ENCODE data around the gene CLDN9.

CLDN9 gene

GRCh38 chr16:3015865-3016521 lies 3.3 kb downstream of the CLDN9 start:
- TF ChIP-seq, protein P1, sequence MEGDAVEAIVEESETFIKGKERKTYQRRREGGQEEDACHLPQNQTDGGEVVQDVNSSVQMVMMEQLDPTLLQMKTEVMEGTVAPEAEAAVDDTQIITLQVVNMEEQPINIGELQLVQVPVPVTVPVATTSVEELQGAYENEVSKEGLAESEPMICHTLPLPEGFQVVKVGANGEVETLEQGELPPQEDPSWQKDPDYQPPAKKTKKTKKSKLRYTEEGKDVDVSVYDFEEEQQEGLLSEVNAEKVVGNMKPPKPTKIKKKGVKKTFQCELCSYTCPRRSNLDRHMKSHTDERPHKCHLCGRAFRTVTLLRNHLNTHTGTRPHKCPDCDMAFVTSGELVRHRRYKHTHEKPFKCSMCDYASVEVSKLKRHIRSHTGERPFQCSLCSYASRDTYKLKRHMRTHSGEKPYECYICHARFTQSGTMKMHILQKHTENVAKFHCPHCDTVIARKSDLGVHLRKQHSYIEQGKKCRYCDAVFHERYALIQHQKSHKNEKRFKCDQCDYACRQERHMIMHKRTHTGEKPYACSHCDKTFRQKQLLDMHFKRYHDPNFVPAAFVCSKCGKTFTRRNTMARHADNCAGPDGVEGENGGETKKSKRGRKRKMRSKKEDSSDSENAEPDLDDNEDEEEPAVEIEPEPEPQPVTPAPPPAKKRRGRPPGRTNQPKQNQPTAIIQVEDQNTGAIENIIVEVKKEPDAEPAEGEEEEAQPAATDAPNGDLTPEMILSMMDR (IDR thresholded peaks at IDR 0.05; ENCODE audit: extremely low read depth, missing control alignments): no peak
- no peak for DNase-seq (ENCODE audit: low spot score)

DNA sequence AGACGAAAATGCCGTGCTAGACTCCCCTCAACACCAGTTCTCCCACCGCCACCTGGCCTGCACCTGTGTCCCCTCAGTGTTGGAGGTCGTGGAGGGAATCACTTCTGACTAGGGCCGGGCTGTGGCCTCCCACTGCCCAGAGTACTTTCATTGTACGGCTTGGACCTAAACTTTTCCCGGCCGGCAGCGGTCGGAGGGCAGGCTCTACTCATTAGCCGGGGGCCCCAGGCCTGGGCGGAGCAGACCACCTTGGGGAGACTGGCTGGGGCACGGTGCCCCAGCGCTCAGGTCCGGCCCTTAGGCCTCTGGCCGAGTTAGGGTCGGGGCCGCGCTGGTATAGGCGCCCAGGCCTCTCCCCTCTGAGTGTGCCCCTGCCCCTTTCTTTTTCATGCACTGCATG lies 4.6 kb downstream of the CLDN9 start:
- TF ChIP-seq, protein P1 (IDR thresholded peaks at IDR 0.05; ENCODE audit: extremely low read depth, missing control alignments): no peak
- DNase-seq (ENCODE audit: low spot score): no peak

DNA sequence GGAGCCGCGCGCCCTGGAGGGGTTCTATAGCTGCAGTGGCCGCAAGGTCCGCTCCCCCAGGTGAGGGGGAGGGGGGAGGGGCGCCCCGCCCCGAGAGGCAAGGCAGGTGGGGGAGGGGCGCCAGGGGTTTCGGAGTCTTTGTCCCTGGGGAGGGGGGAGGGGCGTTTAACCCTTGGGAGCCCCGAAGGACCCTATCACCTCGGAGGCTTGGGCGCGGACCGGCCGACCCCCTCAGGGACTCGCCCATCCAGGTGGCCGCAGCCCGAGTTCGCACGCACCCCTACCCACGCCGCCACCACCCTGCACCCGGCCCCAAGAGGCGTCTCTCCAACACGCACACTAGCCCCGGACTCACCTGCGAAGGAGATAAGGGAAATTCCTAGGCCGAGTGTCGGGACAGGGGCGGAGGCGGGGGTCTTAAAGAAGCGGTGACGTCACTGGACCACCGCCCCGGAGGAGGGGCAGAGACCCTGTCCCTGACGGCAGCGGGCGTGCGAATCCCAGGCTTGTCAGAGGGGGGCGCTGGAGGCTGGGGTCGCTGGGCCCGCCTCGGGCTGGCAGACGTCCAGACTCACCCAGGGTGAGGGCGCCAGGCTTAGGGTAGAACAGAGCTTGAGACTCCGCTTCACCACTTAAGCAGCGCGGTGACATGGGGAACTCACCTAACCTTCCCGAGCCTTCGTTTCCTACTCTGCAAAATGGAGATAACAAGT lies 5.2 kb downstream of the CLDN9 start, which contains the start of gene CLDN6:
CLDN6 (minus strand) TSS at position 390 of the 713 bp plus-strand sequence. CDS start 2,162 bp downstream, outside the sequence.
- no peak for DNase-seq (ENCODE audit: low spot score)

DNA sequence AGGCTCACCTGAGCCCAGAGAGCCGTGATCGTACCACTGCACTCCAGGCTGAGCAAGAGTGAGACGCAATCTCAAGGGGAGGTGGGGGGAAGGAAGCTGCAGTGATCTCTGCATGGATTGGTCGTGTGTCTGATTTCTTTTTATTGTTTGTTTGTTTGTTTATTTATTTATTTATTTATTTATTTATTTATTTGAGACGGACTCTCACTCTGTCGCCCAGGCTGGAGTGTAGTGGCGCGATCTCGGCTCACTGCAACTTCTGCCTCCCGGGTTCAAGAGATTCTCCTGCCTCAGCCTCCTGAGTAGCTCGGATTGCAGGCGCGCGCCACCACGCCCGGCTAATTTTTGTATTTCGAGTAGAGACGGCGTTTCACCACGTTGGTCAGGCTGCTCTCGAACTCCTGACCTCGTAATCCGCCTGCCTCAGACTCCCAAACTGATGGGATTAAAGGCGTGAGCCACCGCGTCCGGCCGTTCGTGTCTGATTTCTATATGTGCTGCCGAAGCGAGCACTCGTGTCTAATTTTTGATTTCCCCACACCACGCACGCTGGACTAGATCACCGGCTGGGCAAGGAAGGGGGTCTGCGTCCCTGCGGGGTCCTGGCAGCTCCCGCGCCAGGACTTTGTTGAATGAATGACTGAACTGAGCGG lies 7.0 kb downstream of the CLDN9 start:
- no peak for DNase-seq (ENCODE audit: low spot score)

More for the DNA sequence above, 5.2 kb downstream of the CLDN9 start, which contains the start of gene CLDN6:
- TF ChIP-seq, protein P1 (IDR thresholded peaks at IDR 0.05; ENCODE audit: extremely low read depth, missing control alignments): peak; percentile 7

DNA sequence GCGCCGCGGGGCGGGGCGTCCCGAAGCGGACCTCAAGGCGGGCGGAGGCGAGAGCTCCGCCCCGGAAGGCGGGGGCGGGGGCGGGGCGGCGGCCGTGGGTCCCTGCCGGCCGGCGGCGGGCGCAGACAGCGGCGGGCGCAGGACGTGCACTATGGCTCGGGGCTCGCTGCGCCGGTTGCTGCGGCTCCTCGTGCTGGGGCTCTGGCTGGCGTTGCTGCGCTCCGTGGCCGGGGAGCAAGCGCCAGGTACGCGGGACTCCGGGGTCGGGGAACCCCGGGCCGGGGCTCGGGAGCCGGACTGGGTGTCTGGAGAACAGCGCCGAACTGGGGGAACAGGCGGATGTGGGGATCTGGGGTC lies 7.5 kb downstream of the CLDN9 start, which contains the start of gene TNFRSF12A:
TNFRSF12A (plus strand) TSS at position 122 of the 357 bp plus-strand sequence; CDS start at position 152, 30 bp downstream.
- peak; percentile 95 for DNase-seq (ENCODE audit: low spot score)
- TF ChIP-seq, protein P1 (IDR thresholded peaks at IDR 0.05; ENCODE audit: extremely low read depth, missing control alignments): no peak

More for the DNA sequence above, 7.0 kb downstream of the CLDN9 start:
- TF ChIP-seq, protein P1 (IDR thresholded peaks at IDR 0.05; ENCODE audit: extremely low read depth, missing control alignments): no peak

DNA sequence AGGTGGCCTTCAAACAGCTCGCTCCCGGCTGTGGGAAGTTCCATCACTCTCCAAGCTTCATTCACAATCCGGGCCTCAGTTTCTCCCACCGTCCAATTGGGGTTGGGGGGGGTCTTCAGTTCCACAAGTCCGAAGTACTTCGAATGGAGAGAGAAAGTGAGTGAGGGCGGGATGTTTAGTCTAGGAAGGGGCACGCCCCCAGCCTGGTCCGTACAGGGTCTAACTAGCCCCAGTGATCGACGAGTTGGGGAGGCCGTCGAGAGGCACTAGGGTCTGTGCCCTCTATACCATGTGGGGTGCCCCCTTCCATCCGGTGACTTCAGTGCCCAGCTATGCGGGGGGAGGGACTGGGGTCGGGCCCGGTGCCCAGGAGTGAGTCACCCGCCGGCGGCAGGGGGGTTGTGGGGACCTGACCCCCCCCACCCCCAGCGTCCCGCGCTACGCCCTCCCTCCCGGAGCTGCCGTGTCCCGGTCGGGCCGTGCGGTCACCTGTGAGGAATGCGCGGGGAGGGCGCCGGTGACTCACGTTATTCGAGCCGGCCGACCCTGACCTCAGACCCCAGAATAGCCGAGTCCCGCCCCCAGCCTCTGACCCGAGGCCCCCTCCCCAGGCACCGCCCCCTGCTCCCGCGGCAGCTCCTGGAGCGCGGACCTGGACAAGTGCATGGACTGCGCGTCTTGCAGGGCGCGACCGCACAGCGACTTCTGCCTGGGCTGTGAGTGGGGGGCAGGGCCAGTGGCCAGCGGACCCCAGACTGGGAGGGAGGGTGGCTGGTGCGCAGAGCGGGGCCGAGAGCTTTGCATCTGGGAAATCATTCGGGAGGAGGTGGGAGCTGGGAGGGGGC lies 8.1 kb downstream of the CLDN9 start:
- TF ChIP-seq, protein P1 (IDR thresholded peaks at IDR 0.05; ENCODE audit: extremely low read depth, missing control alignments): no peak
- no peak for DNase-seq (ENCODE audit: low spot score)

Data from GM20000 (cell line).